ENCODE results near the gene LRRC3B.

Gene LRRC3B

GRCh38 chr3:26719134-26719533 is 96.6 kb downstream of the LRRC3B start:
- Histone ChIP-seq H3K27me3 (no peaks in the 10 kb centered on the region), H3K9me3 (no peaks in the 10 kb centered on the region), H3K27ac (no peak overlapping the region), H3K4me3 (no peak overlapping the region), H3K36me3 (no peaks in the 10 kb centered on the region), H3K4me1 (no peaks in the 10 kb centered on the region)
- TF ChIP-seq CTCF (IDR thresholded peaks at IDR 0.05) = no peak
- intact Hi-C loops (cut with DNase I; ENCODE audit: low total_unique reads) = no loop called here
- no peak for DNase-seq

- Histone ChIP-seq H3K27ac (no peak overlapping the region), H3K4me1 (no peaks in the 10 kb centered on the region), H3K36me3 (no peaks in the 10 kb centered on the region), H3K4me3 (no peak overlapping the region), H3K9me3 (no peaks in the 10 kb centered on the region), H3K27me3 (no peaks in the 10 kb centered on the region)
- intact Hi-C loops (cut with DNase I; ENCODE audit: low total_unique reads) = no loop called here
- no peak for TF ChIP-seq CTCF (IDR thresholded peaks at IDR 0.05)
- DNase-seq = no peak
Measured at GRCh38 chr3:26721047-26721446, 98.5 kb downstream of the LRRC3B start.

- Histone ChIP-seq H3K4me3 (no peak overlapping the region), H3K27ac (no peak overlapping the region), H3K36me3 (no peaks in the 10 kb centered on the region), H3K4me1 (no peaks in the 10 kb centered on the region), H3K9me3 (no peaks in the 10 kb centered on the region), H3K27me3 (no peaks in the 10 kb centered on the region)
- intact Hi-C loops (cut with DNase I; ENCODE audit: low total_unique reads) = no loop called here
- no peak for DNase-seq
- no peak for TF ChIP-seq CTCF (IDR thresholded peaks at IDR 0.05)
Measured at GRCh38 chr3:26731843-26732242, 109.3 kb downstream of the LRRC3B start.

GRCh38 chr3:26750263-26750662 is 127.7 kb downstream of the LRRC3B start:
- TF ChIP-seq CTCF (IDR thresholded peaks at IDR 0.05) = no peak
- Histone ChIP-seq H3K4me1 (no peaks in the 10 kb centered on the region), H3K9me3 (no peaks in the 10 kb centered on the region), H3K27ac (no peak overlapping the region), H3K4me3 (no peak overlapping the region), H3K27me3 (no peaks in the 10 kb centered on the region), H3K36me3 (no peaks in the 10 kb centered on the region)
- DNase-seq = no peak
- intact Hi-C loops (cut with DNase I; ENCODE audit: low total_unique reads) = loop anchor here (5.0 kb wide), 1 partner anchor 483 kb away; no protein-coding TSS in a partner anchor

- H3K9me3 ChIP-seq = no peaks in the 10 kb centered on the region
- no peak for DNase-seq
- no peaks in the 10 kb centered on the region for H3K27me3 ChIP-seq
- no peak overlapping the region for H3K27ac ChIP-seq
- no peak for TF ChIP-seq CTCF (IDR thresholded peaks at IDR 0.05)
- intact Hi-C loops (cut with DNase I; ENCODE audit: low total_unique reads) = loop anchor here (5.0 kb wide), 1 partner anchor 485 kb away; no protein-coding TSS in a partner anchor
- no peak overlapping the region for H3K4me3 ChIP-seq
- H3K36me3 ChIP-seq = no peaks in the 10 kb centered on the region
- H3K4me1 ChIP-seq = no peaks in the 10 kb centered on the region
Measured at GRCh38 chr3:26752466-26752865, 129.9 kb downstream of the LRRC3B start.

- intact Hi-C loops (cut with DNase I; ENCODE audit: low total_unique reads) = loop anchor here (5.0 kb wide), 1 partner anchor 486 kb away; no protein-coding TSS in a partner anchor
- no peak for DNase-seq
- no peak overlapping the region for H3K4me3 ChIP-seq
Measured at GRCh38 chr3:26753095-26753494, 130.5 kb downstream of the LRRC3B start.

More at GRCh38 chr3:26753095-26753494, 130.5 kb downstream of the LRRC3B start:
- no peaks in the 10 kb centered on the region for H3K9me3 ChIP-seq
- no peaks in the 10 kb centered on the region for H3K4me1 ChIP-seq
- H3K27ac ChIP-seq = no peak overlapping the region
- no peak for TF ChIP-seq CTCF (IDR thresholded peaks at IDR 0.05)
- H3K36me3 ChIP-seq = no peaks in the 10 kb centered on the region
- no peaks in the 10 kb centered on the region for H3K27me3 ChIP-seq

All from tibial artery (tissue), 4 donors.